Measurements from ENCODE around the gene PLIN3. TPM values are rescaled to one million over a fixed set of nuclear protein-coding genes. Genes with fewer than 3 reads are reported as not detected.
"Not testable (repeated sequence)": the region's sequence is repeated elsewhere in the genome, so short reads cannot be mapped to it uniquely, and the experiment has no call there.

The PLIN3 gene
- total RNA-seq, 1 experiment from 2014 or later: 291 TPM

DNA sequence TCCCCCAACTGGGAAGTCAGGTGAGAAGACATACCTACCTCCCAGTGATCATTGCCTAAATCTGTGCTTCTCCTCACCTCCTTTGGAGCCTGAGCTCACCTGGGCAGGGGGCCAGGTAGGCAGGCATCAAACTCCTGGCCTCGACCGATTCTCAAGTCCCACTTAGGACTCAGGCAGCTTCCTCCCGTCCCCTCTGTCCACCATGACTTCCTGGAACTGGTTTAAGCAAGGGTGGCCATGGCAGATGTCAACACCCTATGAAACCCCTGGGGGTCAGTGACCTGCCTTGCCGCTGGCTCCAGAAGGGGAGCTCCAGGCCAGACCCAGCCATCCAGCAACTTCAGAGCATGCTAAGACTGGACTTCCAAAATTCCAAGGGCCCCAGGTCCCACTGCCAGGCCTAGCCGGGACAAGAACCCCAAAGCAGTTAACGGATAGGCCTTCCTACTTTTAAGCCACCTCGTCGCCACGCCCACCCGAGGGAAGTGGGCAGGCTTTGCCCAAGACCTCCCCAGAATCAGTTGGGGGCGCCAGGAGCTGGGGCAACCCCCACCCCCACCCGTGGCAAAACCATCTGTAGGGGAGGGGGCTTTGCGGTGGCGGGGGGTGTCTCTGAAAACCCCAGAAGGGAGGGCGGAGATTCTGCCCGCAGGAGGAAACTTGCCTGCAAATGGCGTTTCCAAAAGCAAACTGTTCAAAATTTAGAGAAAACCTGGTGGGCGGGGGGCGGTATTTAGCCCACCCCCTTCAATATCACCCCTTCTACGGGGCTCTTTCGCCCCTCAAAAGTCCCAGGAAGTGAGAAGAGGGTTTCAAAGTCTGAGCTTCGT, 657 bp downstream of the PLIN3 start:
- Histone ChIP-seq H3K4me3 (peak overlapping the region; percentile 81), H3K36me3 (peaks cover 20% of the 10 kb centered on the region), H3K27me3 (no peaks in the 10 kb centered on the region), H3K9me3 (no peaks in the 10 kb centered on the region)
- peak; percentile 72 for DNase-seq

DNA sequence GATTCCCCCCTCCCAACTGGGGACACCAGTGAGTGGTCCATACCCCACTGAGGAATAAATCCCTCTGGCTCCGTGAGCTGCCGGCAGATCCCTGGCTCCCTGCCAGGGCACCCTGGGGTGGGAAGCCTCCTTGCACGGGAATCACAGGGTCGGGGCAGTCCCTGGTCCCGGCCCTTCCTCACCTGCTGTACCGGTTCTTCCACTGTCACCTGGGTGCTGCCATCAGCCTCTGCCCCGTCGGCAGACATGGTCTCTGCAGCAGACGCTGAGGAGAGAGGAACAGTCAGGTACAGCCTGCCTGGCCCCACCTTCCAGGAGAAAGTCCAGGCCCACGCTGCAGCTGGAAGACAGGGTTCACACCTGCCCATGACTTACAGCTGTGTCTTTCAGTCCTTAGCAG, 6.3 kb downstream of the PLIN3 start:
- H3K9me3 ChIP-seq: no peaks in the 10 kb centered on the region
- H3K36me3 ChIP-seq: peaks cover 40% of the 10 kb centered on the region
- no peak for DNase-seq
- H3K4me3 ChIP-seq: no peak overlapping the region
- H3K27me3 ChIP-seq: no peaks in the 10 kb centered on the region

DNA sequence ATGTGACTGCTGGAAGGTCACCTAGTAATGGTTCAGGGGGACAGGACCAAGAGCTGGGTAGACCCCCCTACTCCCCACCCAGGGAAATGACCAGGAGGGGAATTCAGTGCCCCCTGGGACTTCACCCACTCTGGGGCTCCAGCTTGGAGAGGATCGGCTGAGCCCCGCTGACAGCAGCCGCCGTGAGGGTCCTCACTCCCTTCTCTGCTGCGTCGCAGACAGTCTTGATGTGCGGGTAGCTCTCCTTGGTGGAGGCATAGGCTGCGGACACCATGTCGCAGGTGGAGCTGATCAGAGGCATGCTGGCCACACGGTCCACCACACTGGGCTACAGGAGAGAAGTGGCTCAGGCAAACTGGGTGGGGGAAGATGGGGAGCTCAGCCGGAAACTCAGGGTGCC, 7.8 kb downstream of the PLIN3 start:
- no peak for DNase-seq
- H3K36me3 ChIP-seq: peaks cover 42% of the 10 kb centered on the region
- H3K9me3 ChIP-seq: no peaks in the 10 kb centered on the region
- H3K4me3 ChIP-seq: no peak overlapping the region
- no peaks in the 10 kb centered on the region for H3K27me3 ChIP-seq

DNA sequence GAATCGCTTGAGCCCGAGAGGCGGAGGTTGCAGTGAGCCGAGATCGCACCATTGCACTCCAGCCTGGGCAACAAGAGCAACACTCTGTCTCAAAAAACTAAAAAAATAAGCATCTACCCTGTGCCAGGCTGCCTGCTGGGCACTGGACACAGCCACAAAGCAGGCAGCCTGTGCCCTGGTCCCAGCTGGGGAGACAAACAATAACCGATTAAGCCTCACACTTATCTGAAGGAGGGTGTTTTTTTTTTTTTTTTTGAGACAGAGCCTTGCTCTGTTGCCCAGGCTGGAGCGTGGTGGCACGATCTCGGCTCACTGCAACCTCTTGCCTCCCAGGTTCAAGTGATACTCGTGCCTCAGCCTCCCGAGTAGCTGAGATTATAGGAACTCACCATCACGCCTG, 11.0 kb downstream of the PLIN3 start:
- DNase-seq, H3K9me3 ChIP-seq, H3K27me3 ChIP-seq, H3K4me3 ChIP-seq: not testable (repeated sequence)
- H3K36me3 ChIP-seq: peaks cover 34% of the 10 kb centered on the region

DNA sequence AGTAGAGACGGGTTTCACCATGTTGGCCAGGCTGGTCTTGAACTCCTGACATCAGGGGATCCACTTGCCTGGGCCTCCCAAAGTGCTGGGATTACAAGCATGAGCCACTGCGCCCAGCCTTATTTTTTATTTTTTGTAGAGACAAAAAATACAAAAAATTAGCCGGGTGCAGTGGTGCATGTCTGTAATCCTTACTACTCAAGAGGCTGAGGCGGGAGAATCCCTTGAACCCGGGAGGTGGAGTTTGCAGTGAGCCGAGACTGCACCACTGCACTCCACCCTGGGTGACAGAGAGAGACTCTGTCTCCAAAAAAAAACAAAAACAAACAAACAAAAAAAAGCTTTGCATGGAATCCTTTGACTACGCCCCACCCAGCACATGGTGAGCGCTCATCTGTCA, 14.0 kb downstream of the PLIN3 start:
- DNase-seq: not testable (repeated sequence)

GRCh38 chr19:4852484-4852883, 15.0 kb downstream of the PLIN3 start:
- no peak for DNase-seq
- peaks cover 46% of the 10 kb centered on the region for H3K36me3 ChIP-seq

More for the DNA sequence above, 14.0 kb downstream of the PLIN3 start:
- not testable (repeated sequence) for H3K27me3 ChIP-seq, H3K9me3 ChIP-seq, H3K4me3 ChIP-seq
- peaks cover 36% of the 10 kb centered on the region for H3K36me3 ChIP-seq

GRCh38 chr19:4851551-4852290, 15.7 kb downstream of the PLIN3 start:
- DNase-seq: peak; percentile 36
- H3K4me3 ChIP-seq: no peak overlapping the region
- H3K9me3 ChIP-seq: no peaks in the 10 kb centered on the region
- peaks cover 45% of the 10 kb centered on the region for H3K36me3 ChIP-seq
- H3K27me3 ChIP-seq: no peaks in the 10 kb centered on the region

More at GRCh38 chr19:4852484-4852883, 15.0 kb downstream of the PLIN3 start:
- Histone ChIP-seq H3K27me3 (no peaks in the 10 kb centered on the region), H3K9me3 (no peaks in the 10 kb centered on the region), H3K4me3 (no peak overlapping the region)

DNA sequence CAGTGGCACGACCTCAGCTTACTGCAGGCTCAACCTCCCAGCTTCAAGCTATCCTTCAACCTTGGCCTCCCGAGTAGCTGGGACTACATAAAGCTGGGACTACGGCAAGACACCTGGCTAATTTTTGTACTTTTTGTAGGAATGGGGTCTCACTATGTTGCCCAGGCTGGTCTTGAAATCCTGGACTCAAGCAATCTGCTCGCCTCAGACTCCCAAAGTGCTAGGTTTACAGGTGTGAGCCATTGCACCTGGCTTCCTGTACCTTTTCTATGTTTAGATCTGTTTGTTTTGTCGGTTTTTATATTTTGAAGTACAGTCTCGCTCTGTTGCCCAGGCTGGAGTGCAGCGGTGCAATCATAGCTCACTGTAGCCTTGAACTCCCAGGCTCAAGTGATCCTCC, 18.4 kb downstream of the PLIN3 start:
- Histone ChIP-seq H3K4me3 (no peak overlapping the region), H3K9me3 (no peaks in the 10 kb centered on the region), H3K27me3 (no peaks in the 10 kb centered on the region), H3K36me3 (peaks cover 48% of the 10 kb centered on the region)
- DNase-seq: no peak

DNA sequence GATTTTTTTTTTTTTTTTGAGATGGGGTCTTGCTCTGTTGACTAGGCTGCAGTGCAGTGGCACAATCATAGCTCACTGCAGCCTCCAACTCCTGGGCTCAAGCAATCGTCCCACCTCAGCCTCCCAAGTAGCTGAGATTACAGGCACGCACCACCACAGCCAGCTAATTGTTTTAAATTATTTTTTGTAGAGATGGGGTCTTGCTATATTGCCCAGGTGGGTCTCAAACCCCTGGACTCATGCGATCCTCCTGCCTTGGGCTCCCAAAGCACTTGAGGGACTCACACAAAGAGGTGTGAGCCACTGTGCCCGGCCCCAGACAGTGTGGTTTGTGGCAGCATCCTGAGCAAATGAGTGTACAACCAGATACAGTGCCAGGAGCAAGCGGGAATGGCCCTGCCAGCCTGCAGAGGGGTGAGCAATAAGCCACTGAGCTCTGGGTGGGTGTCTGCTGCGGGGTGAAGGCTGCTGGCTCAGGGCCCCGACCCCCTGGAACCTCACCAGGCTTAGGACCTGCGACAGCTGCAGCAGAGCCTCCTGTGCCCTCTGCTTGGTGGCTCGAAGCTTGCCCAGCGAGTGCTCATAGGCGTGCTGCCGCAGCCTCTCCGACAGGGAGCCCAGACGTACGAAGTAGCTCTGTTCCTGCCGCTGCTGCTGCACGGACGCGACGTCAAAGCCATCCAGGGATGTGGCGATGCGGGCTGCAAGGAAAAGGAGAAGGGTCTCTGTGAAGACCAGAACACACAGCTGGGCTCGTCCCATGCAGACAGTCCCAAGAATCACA, 20.1 kb downstream of the PLIN3 start:
- Histone ChIP-seq H3K36me3 (peaks cover 53% of the 10 kb centered on the region), H3K27me3 (no peaks in the 10 kb centered on the region), H3K4me3 (no peak overlapping the region), H3K9me3 (no peaks in the 10 kb centered on the region)
- DNase-seq: no peak

DNA sequence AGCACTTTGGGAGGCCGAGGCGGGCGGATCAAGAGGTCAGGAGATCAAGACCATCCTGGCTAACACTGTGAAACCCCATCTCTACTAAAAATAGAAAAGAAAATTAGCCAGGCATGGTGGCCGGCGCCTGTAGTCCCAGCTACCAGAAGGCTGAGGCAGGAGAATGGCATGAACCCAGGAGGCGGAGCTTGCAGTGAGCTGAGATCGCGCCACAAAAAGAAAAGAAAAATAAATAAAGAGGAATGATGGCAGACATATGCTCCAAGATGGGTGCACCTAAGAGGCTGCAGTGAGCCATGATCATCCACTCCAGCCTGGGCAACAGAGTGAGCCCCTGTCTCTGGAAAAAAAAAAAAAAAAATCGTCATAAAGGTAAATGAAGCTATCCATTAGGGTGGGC, 21.5 kb downstream of the PLIN3 start:
- not testable (repeated sequence) for H3K9me3 ChIP-seq, DNase-seq, H3K27me3 ChIP-seq, H3K4me3 ChIP-seq
- peaks cover 47% of the 10 kb centered on the region for H3K36me3 ChIP-seq

DNA sequence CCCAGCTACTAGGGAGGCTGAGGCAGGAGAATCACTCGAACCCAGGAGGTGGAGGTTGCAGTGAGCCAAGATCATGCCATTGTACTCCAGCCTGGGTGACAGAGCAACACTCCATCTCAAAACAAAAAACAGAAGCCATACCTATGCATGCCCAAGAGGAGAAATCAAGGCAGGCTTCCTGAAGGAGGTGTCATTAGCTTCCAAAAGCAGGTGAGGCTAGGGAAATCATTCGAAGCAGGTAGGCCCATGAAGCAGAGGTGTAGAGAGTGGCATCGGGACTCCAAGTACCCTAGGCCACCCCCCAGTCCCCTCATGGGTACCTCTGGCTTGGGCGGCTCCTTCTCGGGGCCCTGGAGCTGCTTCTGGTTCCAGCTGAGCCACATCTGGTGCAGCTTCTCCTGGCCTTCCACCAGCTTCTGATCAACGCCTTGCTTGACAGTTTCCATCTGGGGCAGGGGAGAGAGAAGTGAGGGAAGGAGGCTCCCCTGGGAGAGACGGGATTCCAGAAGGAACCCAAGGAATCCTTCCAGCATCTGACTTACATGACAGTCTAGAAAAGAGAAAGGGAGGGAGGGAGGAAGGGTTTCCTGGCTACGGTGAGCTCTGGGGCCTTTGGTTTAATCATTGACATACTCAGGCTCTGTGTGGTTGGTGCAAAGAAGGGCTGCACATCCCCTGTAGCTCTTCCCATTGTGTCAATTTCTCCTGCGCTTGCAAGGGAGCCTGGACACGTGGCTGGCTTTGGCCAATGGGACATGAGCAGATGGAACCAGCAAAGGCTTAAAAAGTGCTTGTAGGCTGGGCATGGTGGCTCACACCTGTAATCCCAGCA, 22.9 kb downstream of the PLIN3 start:
- no peaks in the 10 kb centered on the region for H3K9me3 ChIP-seq
- DNase-seq: no peak
- peaks cover 49% of the 10 kb centered on the region for H3K36me3 ChIP-seq
- no peak overlapping the region for H3K4me3 ChIP-seq
- no peaks in the 10 kb centered on the region for H3K27me3 ChIP-seq

DNA sequence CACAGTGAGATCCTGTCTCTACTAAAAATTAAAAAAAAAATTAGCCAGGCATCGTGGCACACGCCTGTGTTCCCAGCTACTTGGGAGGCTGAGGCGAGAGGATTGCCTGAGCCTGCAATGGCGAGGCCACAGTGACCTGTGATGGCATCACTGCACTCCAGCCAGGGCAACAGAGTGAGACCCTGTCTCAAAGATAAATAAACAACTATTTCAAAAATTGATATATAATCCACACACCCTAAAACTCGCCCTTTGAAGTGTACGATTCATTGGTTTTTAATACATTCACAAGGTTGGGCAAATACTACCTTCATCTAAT, 23.9 kb downstream of the PLIN3 start:
- H3K27me3 ChIP-seq: no peaks in the 10 kb centered on the region
- no peaks in the 10 kb centered on the region for H3K9me3 ChIP-seq
- H3K4me3 ChIP-seq: no peak overlapping the region
- no peak for DNase-seq
- peaks cover 44% of the 10 kb centered on the region for H3K36me3 ChIP-seq

DNA sequence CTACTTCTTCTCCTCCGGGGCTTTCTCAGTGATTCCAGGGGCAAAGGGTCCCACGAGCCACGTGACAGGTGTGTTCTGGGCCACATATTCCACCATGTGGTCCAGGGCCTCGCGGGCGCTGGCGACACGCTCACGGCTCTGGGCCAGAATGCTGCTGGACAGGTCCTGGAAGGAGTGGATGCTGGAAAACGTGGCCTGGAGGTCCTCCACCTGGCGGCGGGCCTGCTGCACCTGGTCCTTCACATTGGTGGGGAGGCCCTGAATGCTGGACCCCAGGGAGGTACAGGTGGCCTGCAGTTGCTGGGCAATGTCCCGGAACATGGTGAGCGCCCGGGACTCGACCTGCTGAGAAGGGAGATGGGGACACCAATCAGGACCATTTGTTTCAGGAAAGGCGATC, 28.3 kb downstream of the PLIN3 start:
- Histone ChIP-seq H3K9me3 (no peaks in the 10 kb centered on the region), H3K36me3 (peaks cover 23% of the 10 kb centered on the region), H3K27me3 (no peaks in the 10 kb centered on the region), H3K4me3 (no peak overlapping the region)
- DNase-seq: no peak

- Histone ChIP-seq H3K36me3 (no peaks in the 10 kb centered on the region), H3K4me3 (no peak overlapping the region), H3K27me3 (no peaks in the 10 kb centered on the region), H3K9me3 (no peaks in the 10 kb centered on the region)
- no peak for DNase-seq
Measured at GRCh38 chr19:4832776-4833175, 34.7 kb downstream of the PLIN3 start.

GRCh38 chr19:4831979-4832340, 35.5 kb downstream of the PLIN3 start:
- H3K27me3 ChIP-seq, DNase-seq, H3K36me3 ChIP-seq, H3K9me3 ChIP-seq: not testable (repeated sequence)
- H3K4me3 ChIP-seq: peak overlapping the region; percentile 72

DNA sequence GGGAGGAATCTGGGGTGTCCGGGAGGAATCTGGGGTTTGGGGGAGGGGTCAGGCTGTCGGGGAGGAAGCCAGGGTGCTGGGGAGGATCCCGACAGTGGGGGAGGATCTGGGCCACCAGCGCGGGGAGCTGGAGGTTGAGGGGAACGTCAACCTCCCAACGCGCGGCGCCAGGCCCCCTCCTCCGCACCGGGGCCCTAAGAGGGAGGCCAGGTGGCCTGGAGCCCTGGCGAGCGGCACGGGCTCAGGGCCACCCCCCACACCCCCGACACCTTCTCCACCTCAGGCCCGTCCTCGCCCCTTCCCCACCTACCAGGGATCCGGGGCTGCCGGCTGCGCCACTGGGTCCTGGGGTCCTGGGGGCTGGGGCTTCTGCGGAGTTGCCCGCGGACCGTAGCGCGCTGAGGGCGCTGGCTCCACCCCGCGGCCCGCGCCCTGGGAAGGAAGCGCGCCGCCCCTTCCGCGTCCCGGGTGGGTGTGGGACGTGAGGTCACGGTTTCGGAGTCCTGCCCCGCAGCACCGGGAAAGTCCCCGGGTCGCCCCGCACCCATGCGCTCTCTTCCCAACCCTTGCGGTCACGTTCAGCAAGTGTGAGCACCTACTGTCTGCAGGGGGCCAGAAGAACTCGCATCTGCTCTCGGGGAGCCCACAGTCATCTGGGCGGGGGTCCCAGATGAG, 36.0 kb downstream of the PLIN3 start, which contains the start of gene TICAM1:
TSS of gene TICAM1 (minus strand) at position 409 of the 675 bp plus-strand sequence. CDS start 13,335 bp downstream, outside the sequence.
- Histone ChIP-seq H3K4me3 (peak within 1 kb of the TSS; percentile 72), H3K27me3 (no peaks in the 10 kb centered on the region), H3K9me3 (no peaks in the 10 kb centered on the region), H3K36me3 (no peaks in the 10 kb centered on the region)
- DNase-seq: peak; percentile 69
